Measurements from ENCODE around the gene MYH14. TPM values are rescaled to one million over a fixed set of nuclear protein-coding genes. Genes with fewer than 3 reads are reported as not detected.

Gene MYH14
- total and polyA plus RNA-seq, 9 of the 15 experiments (the other 6 are each of a cell fraction or from before 2014, with no cell fraction given): 0.04 to 0.86 (median 0.19) TPM; not detected in 2

GRCh38 chr19:50357178-50358100 lies 154.0 kb downstream of the MYH14 start (continued):
- TF ChIP-seq MBD1 (CRISPR knock-in tag; IDR thresholded peaks at IDR 0.05) (no peak), SRSF3 (IDR thresholded peaks at IDR 0.05; ENCODE audit: insufficient read depth, low read length) (no peak), ZNF398 (CRISPR knock-in tag; IDR thresholded peaks at IDR 0.05) (no peak), RBM34 (IDR thresholded peaks at IDR 0.05; ENCODE audit: borderline replicate concordance, insufficient read depth, low read length) (no peak), HBP1 (CRISPR knock-in tag; IDR thresholded peaks at IDR 0.05) (no peak), HMG20B (CRISPR knock-in tag; IDR thresholded peaks at IDR 0.05) (no peak), ZNF586 (CRISPR knock-in tag; conservative IDR thresholded peaks at IDR 0.05) (no peak), THRA (IDR thresholded peaks at IDR 0.05) (no peak), ZKSCAN3 (CRISPR knock-in tag; IDR thresholded peaks at IDR 0.05) (no peak), ZNF449 (CRISPR knock-in tag; IDR thresholded peaks at IDR 0.05) (no peak), NCOR1 (IDR thresholded peaks at IDR 0.05) (peak; percentile 37), ZNF263 (CRISPR knock-in tag; IDR thresholded peaks at IDR 0.05; ENCODE audit: borderline replicate concordance) (peak; percentile 48; the same call in 1 of the 2 replicates), TARDBP (IDR thresholded peaks at IDR 0.05) (peak; percentile 28; the same call in 1 of the 2 replicates), GABPA (tag; conservative IDR thresholded peaks at IDR 0.05; ENCODE audit: low read depth) (peak; percentile 60), MCM5 (IDR thresholded peaks at IDR 0.05; ENCODE audit: low read depth) (no peak), MAFF (IDR thresholded peaks at IDR 0.05; ENCODE audit: low read length) (no peak), HES1 (IDR thresholded peaks at IDR 0.05; ENCODE audit: low read depth) (no peak), NUFIP1 (IDR thresholded peaks at IDR 0.05; ENCODE audit: partially characterized antibody) (no peak)

Data from K562 (cell line).